H1 (cell line): ENCODE data around the gene MICA. TPM values are rescaled to one million over a fixed set of nuclear protein-coding genes. Genes with fewer than 3 reads are reported as not detected.

ENCODE experiments used
- CTCF ChIA-PET: fragments of 300-600 bp; sonication (Branson Sonifier 250); formaldehyde crosslinking; loops from one replicate; lab custom pipeline; 2021; ENCODE audit not compliant: partially characterized antibody; lab: Charles Lee
- POLR2A ChIA-PET: fragments of 300-600 bp; sonication (Branson Sonifier 250); formaldehyde crosslinking; loops from one replicate; lab custom pipeline; 2021; ENCODE audit warnings: inconsistent platforms; ENCODE audit not compliant: partially characterized antibody; lab: Charles Lee
- DNase-seq, 2 experiments: peaks; one replicate each; pipeline versions ENCODE4 v3.0.0 to v3.0.0-alpha.2; 2010 to 2022; ENCODE audit warnings: low spot score in 2 of 2, low read depth in 1 of 2, mixed read lengths in 1 of 2
- FAIRE-seq: peaks from 2 replicates; lab custom pipeline; 2011; peaks lifted over from hg19 to GRCh38; lab: Jason Lieb, UNC
- H2AFZ ChIP-seq: 2 replicates; pipeline ENCODE4 v1.8.1; 2012; ENCODE audit warnings: low read length, inconsistent platforms
- H2AK5ac ChIP-seq: 2 replicates; pipeline ENCODE4 v1.6.1; 2013; ENCODE audit warnings: low read depth, low read length
- H2BK120ac ChIP-seq: replicated peaks from 2 replicates; pipeline ENCODE3; 2013; ENCODE audit warnings: low read depth, low read length, inconsistent platforms
- H2BK12ac ChIP-seq: 2 replicates; pipeline ENCODE4 v1.6.1; 2013; ENCODE audit warnings: low read depth, low read length
- H2BK15ac ChIP-seq: 2 replicates; pipeline ENCODE4 v1.6.1; 2013; ENCODE audit warnings: low read length
- H2BK20ac ChIP-seq: 2 replicates; pipeline ENCODE4 v1.6.1; 2013; ENCODE audit warnings: low read length
- H2BK5ac ChIP-seq: 2 replicates; pipeline ENCODE4 v1.6.1; 2013; ENCODE audit warnings: low read depth, low read length
- H3K14ac ChIP-seq: 2 replicates; pipeline ENCODE4 v1.6.1; 2013; ENCODE audit warnings: inconsistent platforms; ENCODE audit not compliant: insufficient read length
- H3K18ac ChIP-seq: 2 replicates; pipeline ENCODE4 v1.6.1; 2013; ENCODE audit warnings: low read length; ENCODE audit errors: extremely low read depth
- H3K23ac ChIP-seq: 2 replicates; pipeline ENCODE4 v1.6.1; 2013; ENCODE audit warnings: inconsistent platforms; ENCODE audit not compliant: insufficient read length
- H3K23me2 ChIP-seq: 2 replicates; pipeline ENCODE4 v1.6.1; 2013; ENCODE audit warnings: low read depth, low read length
- H3K27ac ChIP-seq: 2 replicates; pipeline ENCODE4 v1.6.1; 2011; ENCODE audit warnings: low read depth, low read length, inconsistent platforms
- H3K27me3 ChIP-seq, 4 experiments: replicated peaks in 1 of 4; 1 replicate in 1 of 4; 2 replicates in 3 of 4; pipeline versions ENCODE4 v1.6.1 to v1.8.1; 2011 to 2013; ENCODE audit warnings: low read length in 3 of 4, mild to moderate bottlenecking in 3 of 4, inconsistent platforms in 2 of 4, mixed read lengths in 2 of 4, moderate library complexity in 1 of 4; ENCODE audit not compliant: control insufficient read depth in 3 of 4, insufficient read depth in 3 of 4; ENCODE audit errors: extremely low read depth in 1 of 4
- H3K36me3 ChIP-seq, 4 experiments: 2 replicates each; pipeline versions ENCODE4 v1.6.1 to v1.8.1; 2011 to 2013; ENCODE audit warnings: mild to moderate bottlenecking in 4 of 4, low read length in 3 of 4, moderate library complexity in 2 of 4, control low read depth in 1 of 4, inconsistent platforms in 1 of 4; ENCODE audit not compliant: insufficient read depth in 4 of 4, control insufficient read depth in 2 of 4
- H3K4ac ChIP-seq: replicated peaks from 2 replicates; pipeline ENCODE3; 2013; ENCODE audit warnings: low read length, low read depth, mixed read lengths, inconsistent platforms; ENCODE audit not compliant: insufficient read length
- H3K4me1 ChIP-seq, 4 experiments: replicated peaks in 1 of 4; 1 replicate in 1 of 4; 2 replicates in 3 of 4; pipeline versions ENCODE4 v1.6.1 to v1.8.1; 2011 to 2013; ENCODE audit warnings: low read length in 3 of 4, inconsistent platforms in 2 of 4, mixed read lengths in 1 of 4; ENCODE audit not compliant: insufficient read depth in 4 of 4, control insufficient read depth in 3 of 4
- H3K4me2 ChIP-seq, 2 experiments: 2 replicates each; pipeline versions ENCODE4 v1.6.1 to v1.8.1; 2011 to 2013; ENCODE audit warnings: low read depth in 2 of 2, low read length in 2 of 2, control low read depth in 1 of 2, inconsistent platforms in 1 of 2, mild to moderate bottlenecking in 1 of 2; ENCODE audit not compliant: insufficient read depth in 1 of 2
- H3K4me3 ChIP-seq, 4 experiments: fragments of 200-600, 300-600 bp in 1 of 4; sonication (generic), shearing (Covaris generic), sonication (Bioruptor Twin) in 1 of 4; 2 replicates each; pipeline versions ENCODE4 v1.5.1 to v1.8.1; 2011 to 2016; ENCODE audit warnings: low read length in 4 of 4, low read depth in 3 of 4, control low read depth in 2 of 4, inconsistent platforms in 2 of 4, mild to moderate bottlenecking in 2 of 4, mixed read lengths in 1 of 4, moderate library complexity in 1 of 4; ENCODE audit not compliant: insufficient read depth in 2 of 4; ENCODE audit errors: extremely low read depth in 1 of 4
- H3K56ac ChIP-seq: replicated peaks from 2 replicates; pipeline ENCODE3; 2013; ENCODE audit warnings: low read depth, mild to moderate bottlenecking, mixed read lengths, low read length, inconsistent platforms; ENCODE audit not compliant: insufficient read length
- H3K79me1 ChIP-seq: 2 replicates; pipeline ENCODE4 v1.6.1; 2013; ENCODE audit warnings: low read depth, low read length, control low read depth
- H3K79me2 ChIP-seq, 2 experiments: 2 replicates each; pipeline versions ENCODE4 v1.6.1 to v1.8.1; 2012 to 2013; ENCODE audit warnings: low read length in 2 of 2, mild to moderate bottlenecking in 2 of 2, inconsistent platforms in 1 of 2; ENCODE audit not compliant: insufficient read depth in 2 of 2, control insufficient read depth in 1 of 2
- H3K9ac ChIP-seq, 4 experiments: replicated peaks in 1 of 4; 1 replicate in 1 of 4; 2 replicates in 3 of 4; pipeline versions ENCODE4 v1.6.1 to v1.8.1; 2011 to 2013; ENCODE audit warnings: low read depth in 3 of 4, low read length in 3 of 4, control low read depth in 2 of 4, mild to moderate bottlenecking in 2 of 4, moderate library complexity in 2 of 4, inconsistent platforms in 1 of 4; ENCODE audit errors: extremely low read depth in 1 of 4
- H3K9me3 ChIP-seq, 2 experiments: 2 replicates each; pipeline versions ENCODE4 v1.6.1 to v1.8.1; 2012 to 2013; ENCODE audit warnings: mild to moderate bottlenecking in 2 of 2, moderate library complexity in 2 of 2, control low read depth in 1 of 2, inconsistent platforms in 1 of 2, low read depth in 1 of 2, low read length in 1 of 2, mixed read lengths in 1 of 2; ENCODE audit not compliant: insufficient read depth in 2 of 2
- H4K20me1 ChIP-seq, 2 experiments: replicated peaks in 1 of 2; 2 replicates each; pipeline versions ENCODE3 to v1.8.1; 2011 to 2013; ENCODE audit warnings: inconsistent platforms in 2 of 2, low read length in 2 of 2, mild to moderate bottlenecking in 1 of 2; ENCODE audit not compliant: insufficient read depth in 2 of 2, control insufficient read depth in 1 of 2
- H4K5ac ChIP-seq: 2 replicates; pipeline ENCODE4 v1.6.1; 2013; ENCODE audit warnings: low read length, low read depth, mixed read lengths, inconsistent platforms; ENCODE audit not compliant: insufficient read length
- H4K8ac ChIP-seq: 2 replicates; pipeline ENCODE4 v1.8.0; 2013; ENCODE audit warnings: mild to moderate bottlenecking, moderate library complexity, low read length, inconsistent platforms; ENCODE audit not compliant: insufficient read depth; ENCODE audit errors: extremely low read depth
- H4K91ac ChIP-seq: replicated peaks from 2 replicates; pipeline ENCODE3; 2013; ENCODE audit warnings: low read length, mixed read lengths, inconsistent platforms; ENCODE audit not compliant: insufficient read length
- ATF3 ChIP-seq: IDR thresholded peaks from 2 replicates; pipeline ENCODE4 v1.6.1; 2011; ENCODE audit warnings: low read depth, mild to moderate bottlenecking, low read length; ENCODE audit not compliant: insufficient read depth
- BRCA1 ChIP-seq: IDR thresholded peaks from 2 replicates; pipeline ENCODE4 v1.6.1; 2012; ENCODE audit warnings: low read depth, low read length, improper control_type of control experiment
- E2F6 ChIP-seq: IDR thresholded peaks from 2 replicates; pipeline ENCODE4 v1.6.1; 2012; ENCODE audit warnings: inconsistent platforms
- WGBS, 2 experiments: shearing (Covaris generic) in 1 of 2; methylation state at CpG; one replicate each; pipeline versions ENCODE4 v1.1.6 to v1.1.7; 2013 to 2015; ENCODE audit warnings: low lambda C conversion rate in 2 of 2, mixed read lengths in 2 of 2, inconsistent platforms in 1 of 2, low coverage in 1 of 2, missing lambda C conversion rate in 1 of 2; ENCODE audit not compliant: insufficient replicate concordance in 2 of 2, insufficient coverage in 1 of 2, insufficient read length in 1 of 2; ENCODE audit errors: extremely low coverage in 1 of 2, missing lambda C conversion rate in 1 of 2; 5-methylcytosine and 5-hydroxymethylcytosine counted together
- polyA plus RNA-seq, 7 experiments: library from polyadenylated mRNA; depleted of rRNA in 3 of 7; stranded (reverse) in 5 of 7; unstranded in 2 of 7; fragments of >200 nt in 5 of 7; fragments of 200-250 nt in 2 of 7; gene quantifications; 1 replicate in 5 of 7; 2 replicates in 1 of 7; 4 replicates in 1 of 7; pipeline versions ENCODE4 v1.2.1 to v1.2.3, GENCODE V29; 2011 to 2013; ENCODE audit warnings: missing spikeins in 2 of 7, mixed read lengths in 2 of 7
- total RNA-seq: library from RNA; stranded (reverse); fragmentation: NEBNext Ultra II Directional; extraction: Animal tissue kit (Norgen Biotek cat#: 25700); gene quantifications from 2 replicates; pipeline ENCODE4 v1.2.1, GENCODE V29; 2021
- TF ChIP-seq, protein P1 (sequence below), 3 experiments: IDR thresholded peaks; 1 replicate in 2 of 3; 2 replicates in 1 of 3; pipeline versions ENCODE4 v1.5.1 to v1.6.1; 2011; ENCODE audit warnings: low read length in 3 of 3, mild to moderate bottlenecking in 3 of 3, inconsistent platforms in 2 of 3, low read depth in 1 of 3, moderate library complexity in 1 of 3; ENCODE audit not compliant: insufficient read depth in 1 of 3; ENCODE audit errors: control extremely low read depth in 1 of 3

Gene MICA
- total and polyA plus RNA-seq, 2 of the 8 experiments (the other 6 are each of a cell fraction or from before 2014, with no cell fraction given) = 12.5 to 16.3 TPM

GRCh38 chr6:31368461-31368860, 34.9 kb upstream of the MICA start:
- Histone ChIP-seq H3K18ac (no peak overlapping the region), H3K79me2 (no peaks in the 10 kb centered on the region), H3K9me3 (peaks cover 0 to 5% of the 10 kb centered on the region in 2 experiments; a peak in 1 of 4 replicates), H3K56ac (no peak overlapping the region), H3K23me2 (no peaks in the 10 kb centered on the region), H4K5ac (no peak overlapping the region), H3K4me1 (no peaks in the 10 kb centered on the region; a peak in 1 of 7 replicates), H3K9ac (no peak overlapping the region), H4K20me1 (no peaks in the 10 kb centered on the region), H2AFZ (no peak overlapping the region), H3K27ac (no peak overlapping the region), H2BK12ac (no peak overlapping the region), H2BK15ac (no peak overlapping the region), H3K4ac (no peak overlapping the region), H3K27me3 (no peaks in the 10 kb centered on the region; a peak in 2 of 7 replicates), H2BK120ac (no peak overlapping the region), H3K79me1 (no peaks in the 10 kb centered on the region), H4K8ac (no peak overlapping the region), H4K91ac (no peak overlapping the region), H3K4me2 (no peak overlapping the region), H2BK5ac (no peak overlapping the region), H3K23ac (no peak overlapping the region), H3K36me3 (no peaks in the 10 kb centered on the region), H3K14ac (no peak overlapping the region), H2AK5ac (no peak overlapping the region), H2BK20ac (peak overlapping the region; percentile 32; the same call in 1 of the 2 replicates), H3K4me3 (no peak overlapping the region)
- ChIA-PET POLR2A (interaction anchor here (1.1 kb wide), 1 partner anchor 229 kb away, joined by 3 read pairs; no protein-coding TSS in a partner anchor), CTCF (interaction anchor here (0.7 to 7.8 kb wide), 6 partner anchors 7 to 203 kb away, joined by 3 to 103 read pairs (median 5); no protein-coding TSS in a partner anchor)
- FAIRE-seq (no peak), DNase-seq (no peak)
- TF ChIP-seq E2F6 (no peak), ATF3 (no peak), BRCA1 (no peak)
- TF ChIP-seq, protein P1, sequence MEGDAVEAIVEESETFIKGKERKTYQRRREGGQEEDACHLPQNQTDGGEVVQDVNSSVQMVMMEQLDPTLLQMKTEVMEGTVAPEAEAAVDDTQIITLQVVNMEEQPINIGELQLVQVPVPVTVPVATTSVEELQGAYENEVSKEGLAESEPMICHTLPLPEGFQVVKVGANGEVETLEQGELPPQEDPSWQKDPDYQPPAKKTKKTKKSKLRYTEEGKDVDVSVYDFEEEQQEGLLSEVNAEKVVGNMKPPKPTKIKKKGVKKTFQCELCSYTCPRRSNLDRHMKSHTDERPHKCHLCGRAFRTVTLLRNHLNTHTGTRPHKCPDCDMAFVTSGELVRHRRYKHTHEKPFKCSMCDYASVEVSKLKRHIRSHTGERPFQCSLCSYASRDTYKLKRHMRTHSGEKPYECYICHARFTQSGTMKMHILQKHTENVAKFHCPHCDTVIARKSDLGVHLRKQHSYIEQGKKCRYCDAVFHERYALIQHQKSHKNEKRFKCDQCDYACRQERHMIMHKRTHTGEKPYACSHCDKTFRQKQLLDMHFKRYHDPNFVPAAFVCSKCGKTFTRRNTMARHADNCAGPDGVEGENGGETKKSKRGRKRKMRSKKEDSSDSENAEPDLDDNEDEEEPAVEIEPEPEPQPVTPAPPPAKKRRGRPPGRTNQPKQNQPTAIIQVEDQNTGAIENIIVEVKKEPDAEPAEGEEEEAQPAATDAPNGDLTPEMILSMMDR (IDR thresholded peaks at IDR 0.05; ENCODE audit: control extremely low read depth in 1 of 3, insufficient read depth in 1 of 3, low read depth in 1 of 3, low read length in 3 of 3) = no peak
- 89% methylated on average over 2 of the region's 2 CpGs; no CpG with 5 or more reads in 1 of the 2 experiments for WGBS, 2 experiments
